GM12865 (cell line): ENCODE measurements around the gene SETD6.
"Not testable (repeated sequence)": the region's sequence is repeated elsewhere in the genome, so short reads cannot be mapped to it uniquely, and the experiment has no call there.

Experiments used
- DNase-seq: peaks from one replicate; pipeline ENCODE4 v3.0.0; 2010; ENCODE audit warnings: low read depth
- H3K4me3 ChIP-seq: 2 replicates; pipeline ENCODE4 v1.5.1; 2011; ENCODE audit warnings: mild to moderate bottlenecking, low read depth, low read length, control low read depth
- CTCF ChIP-seq: IDR thresholded peaks from 2 replicates; pipeline ENCODE4 v1.5.1; 2011; ENCODE audit warnings: low read length, control low read depth, low read depth, inconsistent platforms; ENCODE audit not compliant: insufficient read depth; ENCODE audit errors: missing control alignments

The SETD6 gene

GRCh38 chr16:58542291-58542690 lies 27.0 kb downstream of the SETD6 start:
- H3K4me3 ChIP-seq: no peak overlapping the region
- no peak for TF ChIP-seq CTCF
- DNase-seq: no peak

GRCh38 chr16:58543685-58544084 lies 28.4 kb downstream of the SETD6 start:
- TF ChIP-seq CTCF: no peak
- DNase-seq: no peak
- no peak overlapping the region for H3K4me3 ChIP-seq

GRCh38 chr16:58548378-58548777 lies 33.1 kb downstream of the SETD6 start:
- no peak for DNase-seq
- no peak for TF ChIP-seq CTCF
- H3K4me3 ChIP-seq: no peak overlapping the region

- no peak overlapping the region for H3K4me3 ChIP-seq
- no peak for DNase-seq
- TF ChIP-seq CTCF: no peak
Observed at GRCh38 chr16:58551496-58551895, 36.2 kb downstream of the SETD6 start.

GRCh38 chr16:58556678-58557077 lies 41.4 kb downstream of the SETD6 start:
- no peak for DNase-seq
- no peak for TF ChIP-seq CTCF
- no peak overlapping the region for H3K4me3 ChIP-seq

- H3K4me3 ChIP-seq: no peak overlapping the region
- TF ChIP-seq CTCF: no peak
- no peak for DNase-seq
Observed at GRCh38 chr16:58563235-58563634, 47.9 kb downstream of the SETD6 start.

- no peak for DNase-seq
- no peak overlapping the region for H3K4me3 ChIP-seq
Observed at GRCh38 chr16:58563775-58564174, 48.5 kb downstream of the SETD6 start.

GRCh38 chr16:58565697-58566096 lies 50.4 kb downstream of the SETD6 start:
- not testable (repeated sequence) for DNase-seq, H3K4me3 ChIP-seq

More at GRCh38 chr16:58563775-58564174, 48.5 kb downstream of the SETD6 start:
- no peak for TF ChIP-seq CTCF
